Measurements from ENCODE around the gene FAM25C. TPM values are rescaled to one million over a fixed set of nuclear protein-coding genes. Genes with fewer than 3 reads are reported as not detected.
"Not testable (repeated sequence)": the region's sequence is repeated elsewhere in the genome, so short reads cannot be mapped to it uniquely, and the experiment has no call there.

Gene FAM25C
- total RNA-seq = not detected

- not testable (repeated sequence) for H3K4me3 ChIP-seq; H3K9me3 ChIP-seq; H3K27ac ChIP-seq; DNase-seq; H3K27me3 ChIP-seq; H3K36me3 ChIP-seq; H3K4me1 ChIP-seq; ATAC-seq (ENCODE audit: low FRiP score in 2 of 2)
- WGBS, 2 donors = 98% methylated on average over 5 of the region's 9 CpGs; no CpG with 5 or more reads in 1 of the 2 donors
Measured at GRCh38 chr10:47999691-48000090, at the start of gene FAM25C. Gene FAM25C (minus strand): TSS chr10:47999791. CDS start chr10:47999765, 26 bp downstream.

- H3K4me3 ChIP-seq; H3K27me3 ChIP-seq; H3K27ac ChIP-seq; ATAC-seq (ENCODE audit: low FRiP score in 2 of 2); DNase-seq; H3K9me3 ChIP-seq; H3K36me3 ChIP-seq; H3K4me1 ChIP-seq: not testable (repeated sequence)
- WGBS, 2 donors = 59 to 60% methylated on average over 2 to 3 of the region's 3 CpGs
Measured at GRCh38 chr10:48044557-48044956, 45.0 kb upstream of the FAM25C start.

- not testable (repeated sequence) for ATAC-seq (ENCODE audit: low FRiP score in 2 of 2); H3K4me1 ChIP-seq; H3K27me3 ChIP-seq; H3K36me3 ChIP-seq; H3K27ac ChIP-seq; H3K4me3 ChIP-seq; H3K9me3 ChIP-seq
- peak in 1 of 2 donors; percentile 53 for DNase-seq
- no CpG with 5 or more reads among the region's 19 CpGs for WGBS, 2 donors
Measured at GRCh38 chr10:48031390-48031789, 31.8 kb upstream of the FAM25C start.

DNA sequence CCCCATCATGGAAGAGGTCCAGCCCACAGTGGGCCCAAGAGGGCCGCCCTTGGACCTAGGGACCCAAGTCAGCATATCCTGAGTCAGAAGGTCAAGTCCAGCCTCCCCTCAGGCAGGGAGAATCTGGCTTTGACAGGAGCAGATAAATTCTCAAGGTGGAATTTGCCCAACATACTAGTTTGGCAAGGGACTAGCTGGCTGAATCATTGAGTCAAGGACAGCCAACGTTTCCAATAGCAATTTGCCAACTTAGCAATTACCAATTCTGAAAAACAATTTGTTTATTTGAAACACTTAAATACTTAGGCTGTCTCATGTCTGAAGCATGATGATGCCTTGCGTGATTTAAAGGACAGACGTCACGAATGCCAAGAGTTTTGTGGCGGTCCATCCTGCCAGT lies 2.7 kb upstream of the FAM25C start:
- not testable (repeated sequence) for H3K36me3 ChIP-seq; DNase-seq; H3K4me3 ChIP-seq; H3K27ac ChIP-seq; H3K27me3 ChIP-seq; H3K9me3 ChIP-seq; ATAC-seq (ENCODE audit: low FRiP score in 2 of 2); H3K4me1 ChIP-seq
- WGBS, 2 donors = 20 to 100% methylated on average over 1 of the region's 6 CpGs

DNA sequence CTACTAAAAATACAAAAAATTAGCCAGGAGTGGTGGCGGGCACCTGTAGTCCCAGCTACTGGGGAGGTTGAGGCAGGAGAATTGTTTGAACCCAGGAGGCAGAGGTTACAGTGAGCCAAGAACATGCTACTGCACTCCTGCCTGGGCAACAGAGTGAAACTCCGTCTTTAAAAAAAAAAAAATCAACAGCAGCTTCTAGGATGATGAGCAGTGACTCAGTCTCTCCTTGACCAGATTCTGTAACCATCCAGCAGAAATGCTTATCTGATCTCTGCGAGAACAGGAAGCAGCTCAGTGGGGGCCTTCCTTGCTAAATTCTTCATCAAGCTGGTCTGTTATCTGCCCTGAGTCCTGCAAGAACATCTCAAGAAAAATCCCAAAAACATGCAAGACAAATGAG lies 5.5 kb downstream of the FAM25C start:
- not testable (repeated sequence) for DNase-seq; H3K27ac ChIP-seq; H3K27me3 ChIP-seq; ATAC-seq (ENCODE audit: low FRiP score in 2 of 2); H3K4me3 ChIP-seq; H3K4me1 ChIP-seq; H3K9me3 ChIP-seq; H3K36me3 ChIP-seq
- WGBS, 2 donors = 100% methylated on average over 1 of the region's 3 CpGs; no CpG with 5 or more reads in 1 of the 2 donors

GRCh38 chr10:47992560-47992959 lies 7.0 kb downstream of the FAM25C start:
- H3K9me3 ChIP-seq; H3K27me3 ChIP-seq; H3K4me3 ChIP-seq; ATAC-seq (ENCODE audit: low FRiP score in 2 of 2); H3K36me3 ChIP-seq; H3K27ac ChIP-seq; H3K4me1 ChIP-seq: not testable (repeated sequence)
- 83 to 95% methylated on average over 9 to 11 of the region's 11 CpGs for WGBS, 2 donors
- peak in 1 of 2 donors; percentile 84 for DNase-seq

- H3K4me3 ChIP-seq = peak overlapping the region in 3 of 4 donors; percentile 18 to 21 (median 21)
- DNase-seq = peak; percentile 53 to 84
- ATAC-seq (ENCODE audit: low FRiP score in 2 of 2) = peak; percentile 47 to 86
Measured at GRCh38 chr10:47991706-47992105, 7.9 kb downstream of the FAM25C start.

GRCh38 chr10:47990097-47990496 lies 9.5 kb downstream of the FAM25C start:
- H3K27ac ChIP-seq; H3K36me3 ChIP-seq; DNase-seq; H3K4me3 ChIP-seq; H3K27me3 ChIP-seq; H3K9me3 ChIP-seq; H3K4me1 ChIP-seq; ATAC-seq (ENCODE audit: low FRiP score in 2 of 2): not testable (repeated sequence)
- WGBS, 2 donors = no CpG with 5 or more reads among the region's 1 CpG

More at GRCh38 chr10:47991706-47992105, 7.9 kb downstream of the FAM25C start:
- WGBS, 2 donors = 86% methylated on average over 1 of the region's 12 CpGs; no CpG with 5 or more reads in 1 of the 2 donors
- H3K36me3 ChIP-seq, H3K4me1 ChIP-seq, H3K9me3 ChIP-seq, H3K27me3 ChIP-seq: not testable (repeated sequence)
- H3K27ac ChIP-seq = peak overlapping the region in 1 of 4 donors; percentile 56

DNA sequence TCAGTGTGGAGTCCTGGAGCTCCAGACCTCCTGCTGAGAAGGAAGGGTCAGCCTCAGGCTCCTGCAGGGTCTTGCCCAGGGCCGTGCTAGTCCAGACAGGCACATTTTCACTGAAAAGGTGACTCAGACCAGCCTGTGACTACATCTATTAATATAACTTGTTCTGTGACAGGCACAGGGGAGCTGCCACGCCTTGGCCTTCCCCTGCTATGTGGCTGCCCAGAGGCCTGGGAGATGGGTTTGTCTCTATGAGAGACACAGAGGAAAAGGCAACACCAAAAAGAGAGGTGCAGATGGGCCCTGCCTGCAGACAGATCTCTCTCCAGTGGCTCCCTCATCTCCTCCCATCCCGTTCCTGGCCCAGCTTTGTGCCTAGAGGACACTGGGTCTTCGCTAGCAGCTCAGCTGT lies 10.0 kb downstream of the FAM25C start:
- not testable (repeated sequence) for ATAC-seq (ENCODE audit: low FRiP score in 2 of 2); H3K36me3 ChIP-seq; H3K27ac ChIP-seq; H3K9me3 ChIP-seq; H3K4me1 ChIP-seq; H3K4me3 ChIP-seq; DNase-seq; H3K27me3 ChIP-seq
- no CpG with 5 or more reads among the region's 4 CpGs for WGBS, 2 donors

DNA sequence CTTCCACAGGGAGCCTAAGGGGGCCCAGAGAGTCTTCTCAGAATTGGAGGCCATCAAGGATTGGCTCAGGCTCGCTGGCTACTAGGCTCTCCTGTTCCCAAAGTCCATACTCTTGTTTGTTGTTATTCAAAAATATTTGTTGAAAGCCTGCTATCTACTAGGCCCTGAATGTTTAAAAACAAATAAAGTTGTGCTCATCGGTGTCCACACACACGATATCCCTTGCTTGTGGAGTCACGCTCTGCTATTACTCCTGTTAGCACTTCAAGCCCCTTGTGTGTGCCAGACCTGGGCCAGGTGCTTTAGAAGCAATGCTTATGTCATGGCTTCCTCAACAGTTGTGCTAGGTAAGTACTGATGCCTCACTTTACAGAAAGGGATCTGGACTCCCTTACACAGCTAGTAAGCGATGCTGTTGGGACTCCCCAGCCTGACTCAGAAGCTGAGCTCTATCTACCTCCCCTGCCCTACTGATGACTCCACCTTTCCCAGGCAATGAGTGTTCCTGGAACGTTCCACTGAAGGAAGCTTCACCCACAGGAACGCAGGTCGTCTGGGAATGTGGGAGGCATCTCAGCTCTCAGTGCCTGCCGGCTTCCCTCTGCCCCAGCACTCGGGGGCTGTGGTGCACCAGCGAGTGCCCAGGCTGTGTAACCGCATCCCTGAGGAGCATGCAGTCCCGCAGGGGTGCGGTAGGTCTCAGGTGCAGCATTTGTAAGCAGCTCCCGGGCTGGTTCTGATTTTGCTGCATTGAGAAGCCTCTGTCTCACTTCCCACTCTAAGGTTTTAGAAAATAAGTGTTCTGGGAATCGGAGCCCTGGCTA lies 10.7 kb downstream of the FAM25C start:
- not testable (repeated sequence) for H3K9me3 ChIP-seq, H3K4me3 ChIP-seq, H3K4me1 ChIP-seq, H3K27ac ChIP-seq, H3K36me3 ChIP-seq, DNase-seq, H3K27me3 ChIP-seq
- peak in 1 of 2 donors; percentile 9 for ATAC-seq (ENCODE audit: low FRiP score in 2 of 2)
- WGBS, 2 donors = 89 to 90% methylated on average over 4 of the region's 16 CpGs

DNA sequence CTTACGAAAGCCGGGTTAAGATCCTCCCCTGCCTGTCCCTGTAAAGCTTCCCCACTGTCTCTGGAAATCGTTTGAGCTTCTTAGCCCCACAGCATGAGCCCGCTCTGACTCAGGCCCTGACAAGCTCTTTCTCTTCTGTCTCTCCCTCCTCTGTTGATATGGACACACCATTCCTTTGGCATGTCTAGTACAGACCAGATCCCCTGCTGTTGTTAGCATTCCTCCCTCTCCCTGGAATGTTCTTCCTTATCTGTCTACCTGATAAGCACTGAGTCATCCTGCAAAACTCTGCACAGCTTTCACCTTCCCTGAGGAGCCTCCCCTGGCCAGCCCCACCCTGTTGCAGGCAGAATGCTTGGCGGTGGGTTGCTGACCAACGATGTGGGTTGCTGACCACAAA lies 11.6 kb downstream of the FAM25C start:
- not testable (repeated sequence) for H3K4me1 ChIP-seq, H3K36me3 ChIP-seq, H3K9me3 ChIP-seq, H3K27ac ChIP-seq, H3K4me3 ChIP-seq, DNase-seq, H3K27me3 ChIP-seq
- WGBS, 2 donors = no CpG with 5 or more reads among the region's 6 CpGs
- peak; percentile 48 to 61 for ATAC-seq (ENCODE audit: low FRiP score in 2 of 2)

GRCh38 chr10:47986413-47987230 lies 13.0 kb downstream of the FAM25C start:
- DNase-seq, H3K4me3 ChIP-seq, H3K9me3 ChIP-seq, H3K4me1 ChIP-seq, H3K27me3 ChIP-seq, H3K27ac ChIP-seq, H3K36me3 ChIP-seq: not testable (repeated sequence)
- 9 to 12% methylated on average over 5 to 8 of the region's 49 CpGs for whole genome bisulfite sequencing, 2 donors
- ATAC-seq (ENCODE audit: low FRiP score in 2 of 2) = peak; percentile 79 to 89

DNA sequence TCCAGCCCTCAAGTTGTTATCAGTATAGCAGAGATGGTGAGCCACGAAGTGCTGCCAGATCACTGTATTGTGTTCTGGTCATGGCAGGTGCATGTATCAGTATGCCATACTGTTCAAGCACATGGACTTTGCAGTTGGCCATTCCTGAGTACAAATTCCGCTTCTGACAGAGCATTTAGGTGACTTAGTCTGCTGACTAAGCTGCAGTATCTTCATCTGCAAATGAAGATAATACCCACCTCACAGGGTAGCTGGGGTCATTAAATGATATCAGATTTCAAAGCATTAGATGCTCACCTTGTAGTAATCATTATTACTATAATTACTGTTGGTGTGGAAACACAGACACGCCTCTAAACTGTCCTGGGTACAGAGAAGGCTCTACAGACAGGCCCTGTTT lies 24.2 kb downstream of the FAM25C start:
- ATAC-seq (ENCODE audit: low FRiP score in 2 of 2); H3K27me3 ChIP-seq; H3K27ac ChIP-seq; H3K36me3 ChIP-seq; DNase-seq; H3K4me1 ChIP-seq; H3K4me3 ChIP-seq; H3K9me3 ChIP-seq: not testable (repeated sequence)
- 71 to 82% methylated on average over 1 of the region's 3 CpGs for WGBS, 2 donors

Data from upper lobe of left lung (tissue), 6 donors.